ENCODE data around the gene CST11.

Gene CST11

GRCh38 chr20:23419995-23420901, 32.4 kb downstream of the CST11 start:
- DNase-seq, result peak; percentile 58

DNA sequence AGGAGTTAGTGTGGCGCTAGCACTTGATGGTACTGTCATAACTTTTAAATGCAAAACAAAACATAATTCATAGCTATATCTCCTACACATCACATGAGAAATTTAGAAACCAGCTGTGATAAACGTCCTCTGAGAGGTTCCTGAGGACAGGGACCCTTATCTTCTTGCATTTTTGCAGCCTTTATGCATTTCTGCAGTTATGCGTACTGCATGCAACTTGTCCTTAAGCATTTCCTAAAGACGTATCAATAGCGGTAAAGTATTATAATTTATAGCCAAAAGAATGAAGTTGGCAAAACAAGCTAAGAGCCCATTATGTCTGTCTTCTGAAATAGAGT, 33.0 kb downstream of the CST11 start:
- no peak for DNase-seq

DNA sequence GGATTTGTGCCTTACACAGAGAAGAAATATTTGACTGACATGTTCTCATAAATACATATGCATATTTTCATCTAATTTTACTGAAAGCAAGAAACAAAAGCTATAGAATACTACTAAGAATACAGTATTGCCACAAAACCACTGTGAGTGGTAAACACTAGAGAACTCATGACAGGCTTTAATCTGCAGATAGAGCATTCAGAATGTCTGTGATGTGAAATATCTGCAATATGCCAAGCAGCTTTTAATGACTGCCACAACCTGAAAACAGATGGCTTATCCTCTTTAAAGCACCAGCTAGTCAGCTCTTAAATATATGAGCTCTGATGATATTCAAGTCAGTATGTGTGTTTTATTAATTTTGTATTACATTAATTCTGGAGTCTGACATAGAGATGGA, 34.8 kb downstream of the CST11 start:
- DNase-seq, result no peak

- no peak for DNase-seq
Observed at GRCh38 chr20:23415959-23416583, 36.6 kb downstream of the CST11 start.

DNA sequence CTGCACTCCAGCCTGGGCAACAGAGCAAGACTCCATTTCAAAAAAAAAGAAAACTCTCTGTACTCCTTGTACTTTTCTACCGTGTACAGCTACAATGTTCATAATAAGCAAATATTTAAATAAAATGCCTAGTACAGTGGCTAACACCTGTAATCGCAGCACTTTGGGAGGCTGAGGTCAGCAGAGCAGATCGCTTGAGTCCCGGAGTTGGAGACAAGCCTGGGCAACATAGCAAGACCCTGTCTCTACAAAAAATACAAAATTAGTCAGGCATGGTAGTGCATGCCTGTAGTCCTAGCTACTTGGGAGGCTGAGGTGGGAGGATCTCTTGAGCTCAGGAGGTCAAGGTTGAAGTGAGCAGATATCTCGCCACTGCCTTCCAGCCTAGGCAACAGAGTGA, 37.1 kb downstream of the CST11 start:
- DNase-seq, result no peak

DNA sequence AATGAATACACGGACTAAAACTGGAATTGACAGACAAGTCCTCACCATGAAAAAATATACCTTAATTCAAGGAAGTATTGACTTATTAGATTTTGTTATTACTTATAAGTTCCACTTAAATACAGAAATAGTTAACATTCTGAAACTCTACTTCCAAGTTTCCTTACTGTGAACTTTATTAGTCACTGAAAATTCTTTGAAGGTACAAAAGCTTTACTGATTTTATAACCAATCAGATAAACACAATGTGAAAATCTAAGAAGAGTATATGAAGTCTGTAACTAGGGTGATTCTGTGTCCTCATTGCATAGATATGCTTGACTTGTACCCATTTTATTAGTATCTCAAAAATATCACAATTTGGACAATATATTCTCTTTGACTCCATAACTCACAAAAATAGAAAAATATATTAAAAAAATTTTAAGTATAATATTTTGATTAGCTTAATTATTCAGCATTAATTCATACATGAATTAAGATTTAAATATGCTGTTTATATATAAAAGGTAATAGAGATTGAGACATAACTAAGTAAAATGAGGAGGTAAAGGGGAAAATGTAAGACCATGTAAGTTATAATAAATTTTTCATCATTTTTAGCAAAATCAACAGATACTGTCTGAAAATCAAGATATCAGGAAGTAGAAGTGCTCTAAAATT, 38.0 kb downstream of the CST11 start:
- no peak for DNase-seq

DNA sequence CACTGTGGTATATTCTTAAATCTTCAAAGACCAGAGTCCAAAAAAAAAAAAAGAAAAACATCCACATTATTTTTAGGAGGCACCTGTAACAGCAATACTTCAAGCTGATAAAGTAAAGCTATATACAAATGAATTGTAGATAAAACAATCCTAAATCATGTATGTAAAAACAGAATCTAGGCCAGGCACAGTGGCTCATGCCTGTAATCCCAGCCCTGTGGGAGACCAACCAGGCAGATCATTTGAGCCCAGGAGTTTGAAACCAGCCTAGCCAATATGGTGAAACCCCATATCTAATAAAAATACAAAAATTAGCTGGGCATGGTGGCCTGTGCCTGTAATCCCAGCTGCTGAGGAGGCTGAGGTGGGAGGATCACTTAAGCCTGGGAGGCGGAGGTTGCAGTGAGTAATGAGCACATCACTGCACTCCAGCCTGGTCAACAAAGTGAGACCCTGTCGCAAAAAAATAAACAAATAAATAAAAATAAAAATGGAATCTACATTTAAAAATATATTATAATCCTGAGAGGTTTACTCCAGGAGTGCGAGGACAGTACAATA, 38.7 kb downstream of the CST11 start:
- DNase-seq, result no peak

DNA sequence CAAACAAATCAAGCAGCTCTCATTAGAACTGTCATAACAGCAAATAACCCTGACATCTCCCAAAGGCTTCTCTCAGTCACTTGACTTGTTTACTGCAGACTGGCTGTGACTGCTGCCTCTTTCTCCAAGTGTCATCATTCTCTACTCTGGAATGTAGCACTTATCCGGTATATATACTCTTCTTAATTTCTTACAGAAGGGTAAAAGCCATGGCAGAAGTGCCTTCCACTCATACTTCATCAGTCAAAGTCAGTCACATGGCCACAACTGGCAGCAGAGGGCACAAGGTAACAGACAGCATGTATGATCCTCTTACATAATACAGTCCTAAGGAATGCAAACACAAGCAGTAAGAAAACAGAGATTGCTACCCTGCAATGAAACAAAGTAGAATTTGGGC, 40.6 kb downstream of the CST11 start:
- no peak for DNase-seq

DNA sequence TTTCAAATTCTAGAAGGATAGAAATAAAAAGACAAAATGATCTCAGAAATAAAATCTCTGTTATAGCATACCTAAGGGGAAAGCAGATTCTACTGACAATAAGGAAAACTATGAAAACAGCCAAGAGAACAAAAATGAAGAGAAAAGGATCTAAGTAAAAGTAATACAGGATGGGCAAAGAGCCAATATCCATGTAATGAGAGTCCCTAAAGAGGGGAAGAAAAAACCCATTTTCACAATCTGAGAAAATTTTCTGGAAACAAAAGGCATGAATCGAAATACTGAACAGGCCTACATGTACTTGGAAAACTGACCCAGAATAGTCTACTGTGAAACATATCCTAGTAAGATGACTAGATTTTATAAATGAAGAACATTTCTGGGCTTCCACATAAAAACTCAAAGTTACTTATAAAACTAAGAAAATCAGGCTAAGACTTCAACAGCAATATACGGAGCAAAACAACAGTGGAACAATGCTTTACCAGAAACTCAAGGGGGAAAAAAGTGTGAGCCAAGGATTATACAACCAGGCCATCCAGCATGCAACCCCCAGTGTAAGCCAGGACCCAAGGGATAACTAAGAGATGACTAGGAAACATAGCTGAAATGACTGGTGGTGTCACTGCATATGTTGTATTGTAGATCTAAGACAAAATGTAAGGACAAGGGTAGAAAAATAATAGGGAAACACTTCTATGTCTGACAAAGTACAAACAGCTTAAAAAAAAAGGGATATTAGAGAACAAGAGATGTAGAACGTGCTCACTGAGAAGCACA, 41.6 kb downstream of the CST11 start:
- DNase-seq, result no peak

DNA sequence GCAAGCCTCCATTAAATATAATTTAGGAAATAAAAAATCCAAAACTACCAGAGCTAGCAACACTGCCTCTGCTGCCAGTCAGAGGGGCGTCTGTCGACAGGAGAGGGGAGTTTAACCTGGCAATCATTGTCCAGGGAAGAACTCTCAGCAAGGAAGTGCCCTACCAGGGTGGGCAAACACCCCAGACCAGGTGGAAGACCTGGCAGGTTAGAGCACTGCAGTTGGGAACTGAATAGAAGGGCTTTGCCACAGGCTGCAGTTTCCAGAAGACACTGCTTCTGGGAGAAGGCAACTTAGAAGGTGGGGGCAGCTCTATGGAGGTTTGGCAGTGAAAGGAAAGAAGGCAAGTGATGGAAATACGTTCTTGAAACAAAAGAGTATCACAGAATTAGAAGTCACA, 42.9 kb downstream of the CST11 start:
- no peak for DNase-seq

DNA sequence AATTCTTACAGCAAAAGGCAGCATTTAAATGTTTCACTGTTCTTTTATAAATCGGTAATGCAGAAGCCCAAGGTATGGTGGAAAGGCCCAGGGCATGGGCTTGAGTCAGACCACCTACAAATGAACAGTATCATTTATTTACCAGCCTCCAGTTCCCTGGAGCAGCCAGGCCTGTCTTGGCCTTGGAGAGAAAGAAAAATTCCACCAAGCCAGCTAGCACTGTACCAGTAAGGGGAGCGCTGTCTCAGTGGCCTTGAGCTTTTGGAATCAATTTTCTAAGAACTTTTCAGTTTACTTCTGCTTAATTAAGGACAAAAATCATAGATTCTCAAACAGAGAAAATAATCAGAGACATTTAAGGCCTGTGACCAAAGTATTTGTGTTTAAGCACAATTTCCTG, 43.7 kb downstream of the CST11 start:
- DNase-seq, result no peak

- DNase-seq, result no peak
Observed at GRCh38 chr20:23407781-23408464, 44.8 kb downstream of the CST11 start.

- DNase-seq, result no peak
Observed at GRCh38 chr20:23406880-23407279, 45.8 kb downstream of the CST11 start.

DNA sequence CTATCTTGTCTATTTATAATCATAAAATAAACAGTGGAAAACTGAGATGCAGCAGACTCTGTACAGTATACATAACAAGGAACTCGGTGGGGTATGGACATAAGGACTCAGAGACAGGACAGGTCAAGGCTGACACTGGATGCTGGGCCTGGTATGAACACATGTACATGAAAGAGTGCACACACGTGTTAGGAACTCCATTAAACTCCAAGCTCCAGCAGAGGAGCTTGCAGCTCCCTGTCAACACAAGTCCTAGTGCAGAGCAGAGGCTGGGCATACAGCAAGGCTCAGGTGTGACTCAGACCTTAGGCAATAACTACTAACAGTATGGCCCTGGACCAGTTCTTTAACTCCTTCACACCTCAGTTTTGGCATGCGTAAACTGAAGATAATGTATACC, 48.5 kb downstream of the CST11 start:
- DNase-seq, result peak; percentile 50

- DNase-seq, result no peak
Observed at GRCh38 chr20:23403751-23404150, 48.9 kb downstream of the CST11 start.

GRCh38 chr20:23401051-23401450, 51.6 kb downstream of the CST11 start:
- no peak for DNase-seq

All from HCEC 1CT (cell line).